Thyroid gland (tissue), 4 donors: ENCODE results near the gene AAMP. TPM values are rescaled to one million over a fixed set of nuclear protein-coding genes. Genes with fewer than 3 reads are reported as not detected.

Experiments used
- DNase-seq, 2 donors: peaks; one replicate each; pipeline ENCODE4 v3.0.0-alpha.2; 2019
- H3K27ac ChIP-seq, 3 donors: fragments of 200-600 bp; sonication (generic); 1 replicate in 2 of 3; 2 replicates in 1 of 3; pipeline ENCODE4 v1.5.1; 2016 to 2019; ENCODE audit warnings: mild to moderate bottlenecking in 1 of 3, moderate library complexity in 1 of 3
- H3K27me3 ChIP-seq: fragments of 200-600 bp; sonication (generic); one replicate; pipeline ENCODE4 v1.5.1; 2019
- H3K36me3 ChIP-seq, 2 donors: fragments of 200-600 bp; sonication (generic); one replicate each; pipeline ENCODE4 v1.5.1; 2016 to 2019
- H3K4me1 ChIP-seq, 2 donors: fragments of 200-600 bp; sonication (generic); one replicate each; pipeline ENCODE4 v1.5.1; 2017 to 2019
- H3K4me3 ChIP-seq, 3 donors: fragments of 200-600 bp; sonication (generic); replicated peaks in 1 of 3; 1 replicate in 2 of 3; 2 replicates in 1 of 3; pipeline ENCODE4 v1.5.1; 2016; ENCODE audit warnings: mild to moderate bottlenecking in 1 of 3
- H3K9me3 ChIP-seq: fragments of 200-600 bp; sonication (generic); one replicate; pipeline ENCODE4 v1.5.1; 2017
- POLR2A ChIP-seq, 2 donors: fragments of 450-650 bp; IDR thresholded peaks; one replicate each; pipeline ENCODE4 v1.6.1; 2017; ENCODE audit warnings: antibody characterized with exemption in 2 of 2, mild to moderate bottlenecking in 2 of 2, moderate library complexity in 1 of 2
- WGBS, 2 donors: methylation state at CpG; one replicate each; pipeline ENCODE4 v1.1.5; 2017; 5-methylcytosine and 5-hydroxymethylcytosine counted together
- intact Hi-C: fragments of 100-400 bp; cut with DNase I; formaldehyde crosslinking; loops from one replicate; pipeline ENCODE4 v1.15.1; 2023
- microRNA-seq: library from miRNA; unstranded; fragments of <30 nt; microRNA quantifications from one replicate; pipeline ENCODE4, GENCODE V29; 2016
- total RNA-seq, 4 donors: library from RNA; depleted of rRNA; stranded (reverse); fragments of >200 nt; gene quantifications; one replicate each; pipeline ENCODE4 v1.2.3, GENCODE V29; 2016
- TF ChIP-seq, protein P1 (sequence below), 6 experiments: fragments of 200-600 bp in 3 of 6; fragments of 450-650 bp in 3 of 6; sonication (generic) in 3 of 6; IDR thresholded peaks; one replicate each; pipeline ENCODE4 v1.5.1; 2016 to 2019; ENCODE audit warnings: antibody characterized with exemption in 6 of 6, mild to moderate bottlenecking in 2 of 6, inconsistent platforms in 1 of 6, moderate library complexity in 1 of 6

AAMP gene
- total RNA-seq, 4 donors from 2014 or later, result 86.9 to 175 (median 121) TPM

GRCh38 chr2:218218268-218219185 is 51.4 kb downstream of the AAMP start:
- no peaks in the 10 kb centered on the region for H3K9me3 ChIP-seq
- H3K4me1 ChIP-seq, result peaks cover 30 to 54% of the 10 kb centered on the region in 2 donors
- TF ChIP-seq POLR2A (IDR thresholded peaks at IDR 0.05), result no peak
- TF ChIP-seq, protein P1, sequence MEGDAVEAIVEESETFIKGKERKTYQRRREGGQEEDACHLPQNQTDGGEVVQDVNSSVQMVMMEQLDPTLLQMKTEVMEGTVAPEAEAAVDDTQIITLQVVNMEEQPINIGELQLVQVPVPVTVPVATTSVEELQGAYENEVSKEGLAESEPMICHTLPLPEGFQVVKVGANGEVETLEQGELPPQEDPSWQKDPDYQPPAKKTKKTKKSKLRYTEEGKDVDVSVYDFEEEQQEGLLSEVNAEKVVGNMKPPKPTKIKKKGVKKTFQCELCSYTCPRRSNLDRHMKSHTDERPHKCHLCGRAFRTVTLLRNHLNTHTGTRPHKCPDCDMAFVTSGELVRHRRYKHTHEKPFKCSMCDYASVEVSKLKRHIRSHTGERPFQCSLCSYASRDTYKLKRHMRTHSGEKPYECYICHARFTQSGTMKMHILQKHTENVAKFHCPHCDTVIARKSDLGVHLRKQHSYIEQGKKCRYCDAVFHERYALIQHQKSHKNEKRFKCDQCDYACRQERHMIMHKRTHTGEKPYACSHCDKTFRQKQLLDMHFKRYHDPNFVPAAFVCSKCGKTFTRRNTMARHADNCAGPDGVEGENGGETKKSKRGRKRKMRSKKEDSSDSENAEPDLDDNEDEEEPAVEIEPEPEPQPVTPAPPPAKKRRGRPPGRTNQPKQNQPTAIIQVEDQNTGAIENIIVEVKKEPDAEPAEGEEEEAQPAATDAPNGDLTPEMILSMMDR (IDR thresholded peaks at IDR 0.05), result no peak
- peak overlapping the region in 2 of 3 donors; percentile 95 to 99 for H3K4me3 ChIP-seq
- no peaks in the 10 kb centered on the region for H3K36me3 ChIP-seq
- peak overlapping the region; percentile 82 to 95 (median 91) for H3K27ac ChIP-seq
- WGBS, 2 donors, result 42 to 47% methylated on average over 4 of the region's 4 CpGs
- H3K27me3 ChIP-seq, result no peaks in the 10 kb centered on the region
- intact Hi-C loops, result loop anchor here (10.0 kb wide), 1 partner anchor 46 kb away; the partner anchor contains the start of gene GPBAR1
- DNase-seq, result no peak

- no peaks in the 10 kb centered on the region for H3K9me3 ChIP-seq
- intact Hi-C loops, result loop anchor here (10.0 kb wide), 1 partner anchor 47 kb away; the partner anchor contains the start of gene GPBAR1
- no peaks in the 10 kb centered on the region for H3K27me3 ChIP-seq
- peaks cover 30 to 45% of the 10 kb centered on the region in 2 donors for H3K4me1 ChIP-seq
- peak overlapping the region; percentile 86 to 99 (median 95) for H3K4me3 ChIP-seq
- no peak for TF ChIP-seq POLR2A (IDR thresholded peaks at IDR 0.05)
- TF ChIP-seq, protein P1 (IDR thresholded peaks at IDR 0.05), result no peak
- DNase-seq, result peak; percentile 33 to 39
- peak overlapping the region; percentile 82 to 95 (median 91) for H3K27ac ChIP-seq
- H3K36me3 ChIP-seq, result no peaks in the 10 kb centered on the region
- 2% methylated on average over 27 to 38 of the region's 47 CpGs for WGBS, 2 donors
These were observed 52.3 kb downstream of the AAMP start for GRCh38 chr2:218217360-218218267.

- TF ChIP-seq, protein P1 (IDR thresholded peaks at IDR 0.05), result peak in 4 of 6 experiments; percentile 17 to 42 (median 26)
- peak in 1 of 2 donors; percentile 92 for TF ChIP-seq POLR2A (IDR thresholded peaks at IDR 0.05)
- Histone ChIP-seq H3K36me3 (no peaks in the 10 kb centered on the region), H3K4me1 (peaks cover 30 to 40% of the 10 kb centered on the region in 2 donors), H3K27ac (peak within 1 kb of the TSS; percentile 82 to 95 (median 91)), H3K4me3 (peak within 1 kb of the TSS; percentile 86 to 99 (median 95)), H3K9me3 (no peaks in the 10 kb centered on the region), H3K27me3 (no peaks in the 10 kb centered on the region)
- peak; percentile 93 to 95 for DNase-seq
- intact Hi-C loops, result loop anchor here (10.0 kb wide), 1 partner anchor 48 kb away; the partner anchor contains the start of gene GPBAR1
- WGBS, 2 donors, result 1 to 2% methylated on average over 18 to 26 of the region's 60 CpGs
These were observed 53.1 kb downstream of the AAMP start, which contains the start of gene ARPC2 for GRCh38 chr2:218216674-218217359. Gene ARPC2 (plus strand): TSS chr2:218217189. CDS start chr2:218217471, 282 bp downstream.

DNA sequence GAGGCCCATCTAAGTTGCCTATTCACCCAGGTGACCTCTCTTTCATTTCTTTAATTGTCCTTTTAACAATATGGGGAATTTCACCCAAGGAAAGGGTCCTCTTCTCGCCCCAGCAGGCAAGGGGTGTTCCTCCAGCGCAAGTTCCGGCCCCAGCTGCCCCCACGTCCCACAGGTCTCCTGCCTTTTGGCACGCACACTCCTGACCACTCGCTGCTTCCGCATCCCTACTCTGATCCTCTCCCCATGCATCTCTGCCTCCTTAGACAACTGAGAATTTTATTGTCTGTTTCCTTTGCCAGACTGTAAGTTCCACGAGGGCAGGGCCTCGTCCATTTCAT is 53.6 kb downstream of the AAMP start:
- H3K36me3 ChIP-seq, result no peaks in the 10 kb centered on the region
- WGBS, 2 donors, result 31 to 33% methylated on average over 9 of the region's 9 CpGs
- H3K27me3 ChIP-seq, result no peaks in the 10 kb centered on the region
- no peaks in the 10 kb centered on the region for H3K9me3 ChIP-seq
- peak; percentile 4 to 17 for DNase-seq
- intact Hi-C loops, result loop anchor here (10.0 kb wide), 1 partner anchor 48 kb away; the partner anchor contains the start of gene GPBAR1
- H3K27ac ChIP-seq, result peak overlapping the region; percentile 82 to 95 (median 91)
- TF ChIP-seq, protein P1 (IDR thresholded peaks at IDR 0.05), result no peak
- TF ChIP-seq POLR2A (IDR thresholded peaks at IDR 0.05), result no peak
- peak overlapping the region; percentile 17 to 99 (median 95) for H3K4me3 ChIP-seq
- peaks cover 28 to 37% of the 10 kb centered on the region in 2 donors for H3K4me1 ChIP-seq

Small RNA genes within 50 kb of the gene (microRNA-seq; reads per million reads assigned to microRNA genes)
- gene MIR6513, result 4.4 reads per million, percentile 8 among the genes with 10 or more reads in this experiment

Other genes with a start within 250 kb of the AAMP start
- gene RUFY4, start 200.9 kb downstream of the AAMP start, total RNA-seq, result not detected
- under 1 TPM in 1 of 4 donors, not detected in 3; 0.59 TPM for gene CXCR2, start 144.1 kb downstream of the AAMP start, total RNA-seq
- under 1 TPM in 3 of 4 donors, not detected in 1; 0.13 to 0.50 (median 0.29) TPM for gene CXCR1, start 103.2 kb downstream of the AAMP start, total RNA-seq
- 100 to 1,000 TPM; 157 to 219 (median 170) TPM for gene ARPC2, start 52.9 kb downstream of the AAMP start, total RNA-seq
- gene GPBAR1, start 9.1 kb downstream of the AAMP start, total RNA-seq, result 1 to 10 TPM in 2 of 4 donors, under 1 TPM in 2; 0.63 to 2.1 (median 1.4) TPM
- gene PNKD, start 382 bp upstream of the AAMP start, total RNA-seq, result 100 to 1,000 TPM in 1 of 4 donors, 10 to 100 TPM in 3; 57.0 to 110 (median 81.8) TPM
- 100 to 1,000 TPM; 272 to 341 (median 287) TPM for gene TMBIM1, start 22.4 kb upstream of the AAMP start, total RNA-seq
- gene CATIP, start 86.7 kb upstream of the AAMP start, total RNA-seq, result 1 to 10 TPM in 3 of 4 donors, under 1 TPM in 1; 0.54 to 5.5 (median 2.9) TPM
- 10 to 100 TPM in 2 of 4 donors, 1 to 10 TPM in 2; 1.7 to 14.5 (median 10.1) TPM for gene SLC11A1, start 112.1 kb upstream of the AAMP start, total RNA-seq
- gene CTDSP1, start 129.7 kb upstream of the AAMP start, total RNA-seq, result 100 to 1,000 TPM; 105 to 152 (median 127) TPM
- not detected for gene VIL1, start 149.0 kb upstream of the AAMP start, total RNA-seq